ENCODE data around the gene CXCR4. TPM values are rescaled to one million over a fixed set of nuclear protein-coding genes. Genes with fewer than 3 reads are reported as not detected.
A peak's percentile ranks its signal among the peaks of the same experiment; 100 is the strongest.

Gene CXCR4
- total and polyA plus RNA-seq, 2 of the 4 experiments (the other 2 are of a cell fraction), result not detected

GRCh38 chr2:136067897-136068580, 49.9 kb downstream of the CXCR4 start:
- POLR2A ChIA-PET (ENCODE audit: unreplicated experiment), result no interaction called here
- no peak for ATAC-seq (ENCODE audit: low read depth)
- dilution Hi-C loops (cut with HindIII; ENCODE audit: low sequenced_read_pairs, unreplicated experiment) (no loop called here), in situ Hi-C loops (cut with MboI; ENCODE audit: low sequenced_read_pairs) (no loop called here), intact Hi-C loops (cut with micrococcal nuclease) (no loop called here)
- Histone ChIP-seq H3K4me1 (ENCODE audit: control insufficient read depth, insufficient read depth, low read length) (no peaks in the 10 kb centered on the region), H3K56ac (ENCODE audit: extremely low read depth, insufficient read depth, low read length) (no peak overlapping the region), H2BK15ac (ENCODE audit: low read depth, low read length) (no peak overlapping the region), H3K9me1 (ENCODE audit: insufficient read depth, low read length) (no peaks in the 10 kb centered on the region), H4K91ac (ENCODE audit: insufficient read depth, low read depth, low read length) (no peak overlapping the region), H2BK120ac (ENCODE audit: low read depth, low read length) (no peak overlapping the region), H2BK5ac (ENCODE audit: low read depth, low read length, poor library complexity, severe bottlenecking) (no peak overlapping the region), H3K23ac (ENCODE audit: low read depth, low read length) (no peak overlapping the region), H2AK5ac (ENCODE audit: low read depth, low read length) (no peak overlapping the region), H2AK9ac (replicated peaks; ENCODE audit: low read depth, low read length, poor library complexity) (peak overlapping the region; percentile 5), H2BK20ac (ENCODE audit: low read depth, low read length) (no peak overlapping the region), H3K4me3 (ENCODE audit: insufficient read depth, low read depth, low read length) (no peak overlapping the region), H3K18ac (ENCODE audit: low read depth, low read length) (no peak overlapping the region), H3K4me2 (ENCODE audit: low read depth, low read length) (no peak overlapping the region), H3K27me3 (ENCODE audit: control insufficient read depth, insufficient read depth, low read length) (peaks cover 6% of the 10 kb centered on the region), H3K4ac (ENCODE audit: low read depth, low read length) (no peak overlapping the region), H3K14ac (replicated peaks; ENCODE audit: low read depth, low read length) (no peak overlapping the region), H4K8ac (ENCODE audit: low read depth in 2 of 2, low read length in 2 of 2) (no peak overlapping the region), H3K36me3 (ENCODE audit: control insufficient read depth, insufficient read depth, low read length) (no peaks in the 10 kb centered on the region), H2AFZ (replicated peaks; ENCODE audit: low read length, poor library complexity) (no peak overlapping the region), H3K79me1 (ENCODE audit: low read depth in 1 of 2, low read length in 2 of 2) (no peaks in the 10 kb centered on the region), H3K9ac (ENCODE audit: low read depth, low read length) (no peak overlapping the region), H3K9me3 (ENCODE audit: control insufficient read depth, insufficient read depth, low read length) (no peaks in the 10 kb centered on the region), H4K5ac (ENCODE audit: low read depth, low read length) (no peak overlapping the region), H3K27ac (ENCODE audit: insufficient read depth, low read length) (no peak overlapping the region), H4K20me1 (ENCODE audit: insufficient read depth, low read length) (no peaks in the 10 kb centered on the region)
- BruUV-seq (replicated peaks), result no TSS peak
- no peak for TF ChIP-seq CEBPB (IDR thresholded peaks at IDR 0.05; ENCODE audit: low read depth, low read length)
- no peak for TF ChIP-seq MAFK (IDR thresholded peaks at IDR 0.05; ENCODE audit: low read depth, low read length)
- 17% methylated on average over 2 of the region's 11 CpGs; no CpG with 5 or more reads in 1 of the 2 experiments for whole genome bisulfite sequencing, 2 experiments (ENCODE audit: extremely low coverage in 2 of 2, insufficient read length in 1 of 2)
- no peak for DNase-seq
- CTCF ChIA-PET, result no interaction called here
